H9 (cell line): ENCODE data around the gene INPP4A. TPM values are rescaled to one million over a fixed set of nuclear protein-coding genes. Genes with fewer than 3 reads are reported as not detected.

ENCODE experiments used
- DNase-seq: peaks from one replicate; pipeline ENCODE4 v3.0.0-alpha.2; 2017
- H2AFZ ChIP-seq: one replicate; pipeline ENCODE4 v1.6.1; 2013; ENCODE audit warnings: mild to moderate bottlenecking, low read length, control low read depth, moderate library complexity
- H2AK5ac ChIP-seq: 2 replicates; pipeline ENCODE4 v1.6.1; 2013; ENCODE audit warnings: low read length, control low read depth, mixed read lengths; ENCODE audit not compliant: insufficient read length
- H2BK120ac ChIP-seq: one replicate; pipeline ENCODE4 v1.6.1; 2013; ENCODE audit warnings: low read depth, mild to moderate bottlenecking, low read length, control low read depth, inconsistent platforms; ENCODE audit not compliant: poor library complexity, severe bottlenecking
- H2BK12ac ChIP-seq: 2 replicates; pipeline ENCODE4 v1.6.1; 2013; ENCODE audit warnings: low read length, control low read depth, mixed read lengths, low read depth; ENCODE audit not compliant: insufficient read length
- H2BK15ac ChIP-seq: 2 replicates; pipeline ENCODE4 v1.6.1; 2013; ENCODE audit warnings: low read depth, low read length, control low read depth
- H2BK20ac ChIP-seq: one replicate; pipeline ENCODE4 v1.6.1; 2013; ENCODE audit warnings: low read depth, mild to moderate bottlenecking, low read length, control low read depth, inconsistent platforms; ENCODE audit not compliant: poor library complexity, severe bottlenecking
- H2BK5ac ChIP-seq: 2 replicates; pipeline ENCODE4 v1.6.1; 2013; ENCODE audit warnings: low read length, control low read depth, mixed read lengths; ENCODE audit not compliant: insufficient read length
- H3K14ac ChIP-seq: 2 replicates; pipeline ENCODE4 v1.6.1; 2013; ENCODE audit warnings: low read length, control low read depth; ENCODE audit not compliant: insufficient read depth
- H3K18ac ChIP-seq: 2 replicates; pipeline ENCODE4 v1.6.1; 2013; ENCODE audit warnings: low read depth, mild to moderate bottlenecking, mixed read lengths, low read length, control low read depth; ENCODE audit not compliant: insufficient read length
- H3K23ac ChIP-seq: 2 replicates; pipeline ENCODE4 v1.6.1; 2013; ENCODE audit warnings: low read length, control low read depth, mixed read lengths, low read depth; ENCODE audit not compliant: insufficient read length
- H3K23me2 ChIP-seq: 2 replicates; pipeline ENCODE4 v1.6.1; 2013; ENCODE audit warnings: low read depth, mild to moderate bottlenecking, mixed read lengths, low read length, control low read depth; ENCODE audit not compliant: insufficient read length, poor library complexity, severe bottlenecking
- H3K27ac ChIP-seq: 2 replicates; pipeline ENCODE4 v1.5.1; 2013; ENCODE audit warnings: low read length, control low read depth, mixed read lengths, low read depth; ENCODE audit not compliant: insufficient read length
- H3K27me3 ChIP-seq: 2 replicates; pipeline ENCODE4 v1.6.1; 2013; ENCODE audit warnings: low read length, control low read depth, inconsistent platforms; ENCODE audit not compliant: insufficient read depth
- H3K4ac ChIP-seq: 2 replicates; pipeline ENCODE4 v1.6.1; 2013; ENCODE audit warnings: low read depth, mild to moderate bottlenecking, control low read depth, inconsistent platforms, low read length, moderate library complexity
- H3K4me1 ChIP-seq: 2 replicates; pipeline ENCODE4 v1.6.1; 2013; ENCODE audit warnings: low read length, control low read depth, inconsistent platforms; ENCODE audit not compliant: insufficient read depth
- H3K4me2 ChIP-seq: 2 replicates; pipeline ENCODE4 v1.6.1; 2013; ENCODE audit warnings: low read length, control low read depth, mixed read lengths; ENCODE audit not compliant: insufficient read length, insufficient read depth
- H3K56ac ChIP-seq: 2 replicates; pipeline ENCODE4 v1.6.1; 2013; ENCODE audit warnings: low read depth, mild to moderate bottlenecking, mixed read lengths, low read length, control low read depth; ENCODE audit not compliant: insufficient read length
- H3K79me1 ChIP-seq: 2 replicates; pipeline ENCODE4 v1.6.1; 2013; ENCODE audit warnings: low read depth, mild to moderate bottlenecking, moderate library complexity, low read length, control low read depth, inconsistent platforms; ENCODE audit not compliant: insufficient read depth, poor library complexity, severe bottlenecking
- H3K79me2 ChIP-seq: 2 replicates; pipeline ENCODE4 v1.6.1; 2013; ENCODE audit warnings: low read length, control low read depth, inconsistent platforms; ENCODE audit not compliant: insufficient read depth
- H3K9ac ChIP-seq: 2 replicates; pipeline ENCODE4 v1.6.1; 2013; ENCODE audit warnings: low read length, control low read depth, mixed read lengths; ENCODE audit not compliant: insufficient read length; ENCODE audit errors: extremely low read depth
- H3K9me3 ChIP-seq: one replicate; pipeline ENCODE4 v1.6.1; 2013; ENCODE audit warnings: low read depth, low read length, inconsistent platforms; ENCODE audit not compliant: control insufficient read depth
- H3T11ph ChIP-seq: one replicate; pipeline ENCODE4 v1.6.1; 2013; ENCODE audit warnings: mild to moderate bottlenecking, low read length, control low read depth, inconsistent platforms
- H4K20me1 ChIP-seq: one replicate; pipeline ENCODE4 v1.6.1; 2013; ENCODE audit not compliant: control insufficient read depth, insufficient read length, insufficient read depth
- H4K5ac ChIP-seq: 2 replicates; pipeline ENCODE4 v1.6.1; 2013; ENCODE audit warnings: low read depth, mild to moderate bottlenecking, mixed read lengths, low read length, control low read depth; ENCODE audit not compliant: insufficient read length
- H4K8ac ChIP-seq: replicated peaks from 2 replicates; pipeline ENCODE4 v1.6.1; 2013; ENCODE audit warnings: low read length, control low read depth, mixed read lengths, low read depth; ENCODE audit not compliant: insufficient read length
- H4K91ac ChIP-seq: 2 replicates; pipeline ENCODE4 v1.6.1; 2013; ENCODE audit warnings: low read depth, mild to moderate bottlenecking, moderate library complexity, mixed read lengths, low read length, control low read depth; ENCODE audit not compliant: insufficient read length
- H3K27ac Mint-ChIP-seq, 3 experiments: 2 replicates in 2 of 3; 3 replicates in 1 of 3; pipeline ENCODE4 v1.8.0; 2020 to 2021; ENCODE audit warnings: mixed read lengths in 3 of 3, mild to moderate bottlenecking in 1 of 3, moderate library complexity in 1 of 3
- H3K27me3 Mint-ChIP-seq: 2 replicates; pipeline ENCODE4 v1.8.0; 2021; ENCODE audit warnings: low read depth, mild to moderate bottlenecking, moderate library complexity, mixed read lengths
- H3K36me3 Mint-ChIP-seq, 3 experiments: 2 replicates in 2 of 3; 3 replicates in 1 of 3; pipeline ENCODE4 v1.8.0; 2020 to 2021; ENCODE audit warnings: low read depth in 3 of 3, mixed read lengths in 3 of 3; ENCODE audit not compliant: insufficient read depth in 1 of 3
- H3K4me1 Mint-ChIP-seq, 2 experiments: 2 replicates each; pipeline ENCODE4 v1.8.0; 2020; ENCODE audit warnings: mixed read lengths in 2 of 2
- H3K4me3 Mint-ChIP-seq, 2 experiments: 2 replicates in 1 of 2; 3 replicates in 1 of 2; pipeline ENCODE4 v1.8.0; 2020 to 2021; ENCODE audit warnings: mild to moderate bottlenecking in 2 of 2, mixed read lengths in 2 of 2, moderate library complexity in 1 of 2
- H3K9me3 Mint-ChIP-seq, 2 experiments: 2 replicates in 1 of 2; 3 replicates in 1 of 2; pipeline ENCODE4 v1.8.0; 2020; ENCODE audit warnings: mild to moderate bottlenecking in 2 of 2, mixed read lengths in 2 of 2, moderate library complexity in 1 of 2
- WGBS: extraction: QIAGEN DNeasy Blood & Tissue Kit; methylation state at CpG from one replicate; pipeline ENCODE4 v1.1.7; 2013; ENCODE audit warnings: missing lambda C conversion rate, low lambda C conversion rate, mixed read lengths; ENCODE audit not compliant: insufficient read length; ENCODE audit errors: extremely low coverage; 5-methylcytosine and 5-hydroxymethylcytosine counted together
- total RNA-seq: library from RNA; stranded (reverse); gene quantifications from 2 replicates; pipeline ENCODE4 v1.2.1, GENCODE V29; 2021
- TF ChIP-seq, protein P1 (sequence below): fragments of 200-600 bp; sonication (generic); conservative IDR thresholded peaks from 3 replicates; pipeline ENCODE4 v1.8.0; 2021; ENCODE audit warnings: antibody characterized with exemption, mild to moderate bottlenecking

The INPP4A gene
- total RNA-seq, 1 experiment from 2014 or later, result 55.2 TPM

DNA sequence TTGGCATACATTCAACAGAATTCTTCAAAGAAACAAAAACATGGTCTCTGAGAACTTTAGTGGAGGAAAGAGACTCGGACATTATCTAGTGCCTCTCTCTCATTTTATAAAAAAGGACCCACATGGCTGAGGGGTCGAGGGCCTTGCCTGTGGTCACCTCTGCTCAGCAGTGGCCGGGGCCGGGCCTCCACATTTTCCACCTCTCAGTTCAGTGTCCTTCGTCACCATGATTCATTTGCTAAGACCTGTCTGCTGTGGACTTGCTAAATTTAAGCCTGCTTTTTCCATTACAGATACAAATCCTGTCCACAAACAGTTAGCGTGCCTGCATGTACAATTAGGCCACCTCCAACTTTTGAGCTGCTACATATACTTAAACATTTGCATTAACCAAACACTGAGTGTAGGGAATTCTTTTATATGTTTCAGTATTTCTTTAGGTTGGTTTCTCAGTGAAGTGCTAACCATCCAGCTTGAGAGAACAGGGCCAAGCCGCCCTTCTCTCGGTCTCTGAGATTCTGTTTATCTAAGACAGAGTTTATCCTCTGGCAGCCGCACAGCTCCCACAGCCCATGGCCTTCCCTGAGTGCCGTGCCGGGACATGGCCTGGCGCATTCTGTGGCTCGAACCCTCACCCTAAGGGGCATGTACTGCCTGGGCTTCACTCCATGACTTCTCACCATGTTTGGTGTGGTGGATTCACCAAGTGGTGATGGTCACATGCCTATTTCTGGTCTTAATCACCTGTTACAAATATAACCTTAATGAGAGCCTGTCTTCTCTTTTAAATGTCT, 117.4 kb downstream of the INPP4A start:
- H3K79me1 ChIP-seq, result no peaks in the 10 kb centered on the region
- no peaks in the 10 kb centered on the region for H3K4me1 Mint-ChIP-seq
- H3K4me1 ChIP-seq, result no peaks in the 10 kb centered on the region
- H3K14ac ChIP-seq, result no peak overlapping the region; the same call in 1 of the 2 replicates
- no peak overlapping the region for H3T11ph ChIP-seq
- peaks cover 12 to 81% (median 56%) of the 10 kb centered on the region in 3 experiments; a peak in 6 of 7 replicates for H3K36me3 Mint-ChIP-seq
- no peak overlapping the region for H3K4me2 ChIP-seq
- no peak overlapping the region for H3K27ac ChIP-seq
- H3K27me3 ChIP-seq, result no peaks in the 10 kb centered on the region
- H2AK5ac ChIP-seq, result no peak overlapping the region
- no peak overlapping the region for H4K8ac ChIP-seq
- no peak overlapping the region for H3K23ac ChIP-seq
- no peak overlapping the region for H4K91ac ChIP-seq
- no peak overlapping the region for H3K18ac ChIP-seq
- no peak overlapping the region for H3K4me3 Mint-ChIP-seq
- no peak overlapping the region for H3K56ac ChIP-seq
- no peak overlapping the region for H2BK120ac ChIP-seq
- H2AFZ ChIP-seq, result no peak overlapping the region
- no peak overlapping the region for H2BK20ac ChIP-seq
- H2BK5ac ChIP-seq, result no peak overlapping the region
- no peak overlapping the region; a peak in 1 of 7 replicates for H3K27ac Mint-ChIP-seq
- no peaks in the 10 kb centered on the region for H3K9me3 ChIP-seq
- no peaks in the 10 kb centered on the region; a peak in 1 of 5 replicates for H3K9me3 Mint-ChIP-seq
- no peaks in the 10 kb centered on the region for H3K23me2 ChIP-seq
- no peak overlapping the region for H4K5ac ChIP-seq
- H3K4ac ChIP-seq, result no peak overlapping the region
- no peak overlapping the region for H2BK12ac ChIP-seq
- H3K27me3 Mint-ChIP-seq, result no peaks in the 10 kb centered on the region
- TF ChIP-seq, protein P1, sequence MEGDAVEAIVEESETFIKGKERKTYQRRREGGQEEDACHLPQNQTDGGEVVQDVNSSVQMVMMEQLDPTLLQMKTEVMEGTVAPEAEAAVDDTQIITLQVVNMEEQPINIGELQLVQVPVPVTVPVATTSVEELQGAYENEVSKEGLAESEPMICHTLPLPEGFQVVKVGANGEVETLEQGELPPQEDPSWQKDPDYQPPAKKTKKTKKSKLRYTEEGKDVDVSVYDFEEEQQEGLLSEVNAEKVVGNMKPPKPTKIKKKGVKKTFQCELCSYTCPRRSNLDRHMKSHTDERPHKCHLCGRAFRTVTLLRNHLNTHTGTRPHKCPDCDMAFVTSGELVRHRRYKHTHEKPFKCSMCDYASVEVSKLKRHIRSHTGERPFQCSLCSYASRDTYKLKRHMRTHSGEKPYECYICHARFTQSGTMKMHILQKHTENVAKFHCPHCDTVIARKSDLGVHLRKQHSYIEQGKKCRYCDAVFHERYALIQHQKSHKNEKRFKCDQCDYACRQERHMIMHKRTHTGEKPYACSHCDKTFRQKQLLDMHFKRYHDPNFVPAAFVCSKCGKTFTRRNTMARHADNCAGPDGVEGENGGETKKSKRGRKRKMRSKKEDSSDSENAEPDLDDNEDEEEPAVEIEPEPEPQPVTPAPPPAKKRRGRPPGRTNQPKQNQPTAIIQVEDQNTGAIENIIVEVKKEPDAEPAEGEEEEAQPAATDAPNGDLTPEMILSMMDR, result no peak
- H4K20me1 ChIP-seq, result no peaks in the 10 kb centered on the region
- DNase-seq, result no peak
- no CpG with 5 or more reads among the region's 13 CpGs for WGBS
- no peak overlapping the region for H3K9ac ChIP-seq
- H2BK15ac ChIP-seq, result no peak overlapping the region
- H3K79me2 ChIP-seq, result no peaks in the 10 kb centered on the region
